Activated naive CD4-positive, alpha-beta T cell treated with anti-CD3 and anti-CD28 coated beads, Interleukin-2, amount 50 U/mL, for 16 hours (primary cell): ENCODE measurements around the gene FNIP2.
"Not testable (repeated sequence)": the region's sequence is repeated elsewhere in the genome, so short reads cannot be mapped to it uniquely, and the experiment has no call there.

Source experiments
- DNase-seq: peaks from one replicate; pipeline ENCODE4 v3.0.0-alpha.2; 2020

Gene FNIP2

GRCh38 chr4:158768555-158769174, at the start of gene FNIP2:
FNIP2 (plus strand) TSS chr4:158769026; CDS start chr4:158769213, 187 bp downstream.
- DNase-seq = peak; percentile 72

DNA sequence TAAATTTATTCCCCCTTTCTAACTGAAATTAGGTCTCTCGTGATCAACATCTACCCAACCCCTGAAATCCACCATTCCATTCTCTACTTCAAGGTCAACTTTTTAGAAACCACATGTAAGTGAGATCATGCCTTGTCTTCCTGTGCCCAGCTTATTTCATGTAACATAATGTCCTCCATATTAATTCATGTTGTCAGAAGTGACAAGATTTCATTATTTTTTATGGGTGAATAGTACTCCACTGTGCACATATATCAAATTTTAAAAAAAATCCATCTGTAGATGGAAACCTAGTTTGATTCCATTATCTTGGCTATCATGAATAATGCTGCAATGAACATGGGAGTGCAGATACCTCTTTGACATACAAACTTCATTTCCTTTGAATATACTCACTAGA, 47.1 kb upstream of the FNIP2 start:
- DNase-seq = no peak

GRCh38 chr4:158722291-158722916, 46.4 kb upstream of the FNIP2 start:
- DNase-seq = no peak

- DNase-seq = peak; percentile 81
These were observed 45.7 kb upstream of the FNIP2 start, which contains the start of gene PPID for GRCh38 chr4:158722917-158723793. PPID (minus strand) TSS chr4:158723396; CDS start chr4:158723288, 108 bp downstream.

DNA sequence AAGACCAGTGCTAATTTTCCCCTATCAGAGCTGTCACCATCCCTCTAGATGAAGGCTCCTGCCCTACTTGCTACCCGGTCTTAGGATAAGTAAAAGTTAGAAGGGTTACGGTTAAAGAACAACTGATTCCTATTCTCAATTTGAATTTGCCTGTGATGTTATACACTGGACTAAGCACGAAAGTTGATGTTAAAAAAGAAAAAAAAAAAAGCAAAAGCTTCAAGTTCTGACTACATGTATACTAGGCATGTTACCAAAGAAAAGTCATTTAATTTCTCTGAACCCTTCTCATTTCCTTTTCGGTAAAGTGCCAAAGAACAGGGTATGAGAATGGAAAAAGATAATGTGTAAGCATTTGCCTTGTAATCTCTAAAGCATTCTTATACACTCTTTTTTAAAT, 44.2 kb upstream of the FNIP2 start:
- DNase-seq = no peak

- DNase-seq = no peak
These were observed 42.2 kb upstream of the FNIP2 start for GRCh38 chr4:158726633-158727032.

DNA sequence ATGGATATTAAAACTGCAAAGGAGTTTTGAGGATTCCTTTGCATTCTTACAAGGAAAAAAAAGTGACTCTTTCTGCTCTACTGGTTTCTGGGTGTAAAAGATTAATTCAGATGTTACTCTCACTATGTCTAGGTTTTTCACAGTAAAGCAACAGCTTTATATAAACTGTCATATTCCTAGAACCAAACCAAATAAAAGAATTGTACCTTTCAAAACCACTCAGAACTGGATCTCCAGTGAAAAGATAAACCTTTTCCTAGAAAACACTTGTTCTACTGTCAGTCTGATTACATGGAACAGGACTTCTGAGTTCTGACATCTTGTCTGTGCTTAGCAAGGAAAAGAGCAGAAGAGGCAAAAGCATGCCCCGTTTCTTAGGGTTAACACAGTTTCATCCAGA, 40.6 kb upstream of the FNIP2 start:
- no peak for DNase-seq

DNA sequence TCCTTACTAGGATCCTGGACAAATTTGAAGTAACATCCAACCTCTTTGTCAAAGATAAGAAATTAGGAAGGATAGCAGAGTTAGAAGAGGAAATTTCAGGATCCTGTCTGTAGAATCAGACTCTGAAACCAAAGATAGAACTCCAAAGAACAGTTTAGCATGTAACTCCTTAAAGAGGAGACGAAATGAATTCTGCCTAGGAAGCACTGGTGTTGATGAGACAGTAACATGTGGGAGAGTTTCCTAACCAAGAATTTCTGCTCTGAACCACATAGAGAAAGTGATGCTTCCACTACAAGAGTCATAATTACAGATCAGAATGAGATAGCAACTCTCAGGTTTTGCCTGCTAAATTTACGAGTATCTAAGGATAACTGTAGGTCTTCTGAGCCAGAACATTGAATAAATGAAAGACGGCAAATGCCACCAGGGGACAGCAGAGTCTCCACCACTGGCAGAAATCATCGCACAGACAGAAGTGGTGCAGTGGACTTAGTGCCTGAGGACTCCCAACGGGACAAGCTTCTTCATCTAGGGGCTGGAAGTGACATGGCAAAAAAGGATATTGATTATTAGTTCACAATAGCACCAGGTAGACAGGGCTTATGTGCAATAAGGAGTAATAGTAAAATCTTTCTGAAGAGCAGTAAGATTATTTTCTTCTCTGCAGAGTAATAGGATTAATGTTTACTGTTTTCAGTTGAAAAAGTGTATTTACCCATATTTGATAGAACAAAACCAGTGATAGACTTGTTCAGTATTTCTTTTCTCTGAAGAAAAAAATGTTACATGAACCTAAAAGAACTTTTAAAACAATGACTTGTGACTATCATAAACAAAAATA, 38.9 kb upstream of the FNIP2 start:
- peak; percentile 40 for DNase-seq

- DNase-seq = no peak
These were observed 30.0 kb upstream of the FNIP2 start for GRCh38 chr4:158738866-158739265.

GRCh38 chr4:158739600-158739999, 29.2 kb upstream of the FNIP2 start:
- DNase-seq = no peak

DNA sequence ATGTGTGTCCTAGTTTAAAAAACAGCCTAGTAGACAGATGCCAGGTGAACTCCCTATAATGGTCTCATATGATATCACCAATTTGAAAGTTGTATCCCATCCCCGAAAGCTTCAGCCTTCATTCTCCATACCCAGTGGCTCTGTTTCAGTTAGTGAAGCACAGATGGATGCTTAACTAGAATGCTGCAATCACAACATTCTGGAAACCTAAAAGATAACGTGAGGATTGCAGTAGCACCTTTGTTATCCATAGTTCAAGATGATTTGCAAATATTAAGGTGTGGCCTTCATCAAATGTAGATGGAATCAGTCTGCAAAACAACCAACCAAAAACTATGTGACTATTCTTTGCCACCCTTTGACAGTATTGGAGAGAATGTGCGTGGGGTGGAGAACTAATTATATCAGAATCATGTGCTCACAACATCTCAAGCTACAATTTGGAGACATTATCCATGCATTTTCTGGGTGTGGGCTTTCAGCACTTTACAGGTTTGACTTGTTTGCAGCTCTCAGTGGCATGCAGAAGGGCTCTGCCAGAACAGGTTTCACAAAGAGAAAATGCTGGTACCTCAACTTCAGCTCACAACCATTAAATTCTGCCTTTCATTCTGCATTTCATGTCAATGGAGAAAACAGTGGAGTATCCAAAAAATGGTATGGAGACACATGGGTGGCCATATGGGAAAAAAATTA, 27.4 kb upstream of the FNIP2 start:
- DNase-seq = no peak

- DNase-seq = not testable (repeated sequence)
These were observed 22.3 kb upstream of the FNIP2 start for GRCh38 chr4:158746537-158746936.

GRCh38 chr4:158750379-158750778, 18.4 kb upstream of the FNIP2 start:
- no peak for DNase-seq

DNA sequence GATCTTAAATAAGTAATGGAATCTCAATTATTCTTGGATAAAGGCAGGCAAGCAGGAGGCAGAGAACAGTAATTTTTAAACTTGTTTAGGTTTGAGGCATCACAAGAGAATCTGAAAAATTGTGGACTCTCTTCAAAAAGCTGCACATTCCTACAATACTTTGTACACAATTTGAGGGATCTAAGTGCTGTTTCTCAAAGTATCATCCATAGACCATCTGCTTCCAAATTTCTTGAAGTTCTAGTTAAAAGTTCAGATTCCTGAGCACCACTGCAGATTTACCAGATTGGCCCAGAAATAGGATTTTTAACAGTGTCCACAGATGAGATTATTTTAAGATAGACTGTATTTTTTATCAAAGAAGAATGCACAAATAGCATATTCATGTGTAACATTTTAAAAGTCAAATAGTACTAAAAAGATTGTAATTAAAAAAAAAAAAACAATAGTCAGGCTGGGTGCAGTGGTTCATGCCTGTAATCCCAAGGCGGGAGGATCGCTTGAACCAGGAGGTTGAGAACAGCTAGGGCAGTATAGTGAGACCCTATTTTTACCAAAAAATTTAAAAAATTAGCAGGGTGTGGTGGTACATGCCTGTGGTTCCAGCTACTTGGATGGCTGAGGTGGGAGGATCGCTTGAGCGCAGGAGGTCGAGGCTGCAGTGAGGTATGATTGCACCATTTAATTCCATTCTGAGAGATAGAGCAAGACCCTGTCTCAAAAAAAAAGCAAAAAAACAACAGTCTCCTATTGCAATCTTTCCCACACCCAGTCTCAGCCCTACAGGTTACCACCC, 14.2 kb upstream of the FNIP2 start:
- DNase-seq = no peak

DNA sequence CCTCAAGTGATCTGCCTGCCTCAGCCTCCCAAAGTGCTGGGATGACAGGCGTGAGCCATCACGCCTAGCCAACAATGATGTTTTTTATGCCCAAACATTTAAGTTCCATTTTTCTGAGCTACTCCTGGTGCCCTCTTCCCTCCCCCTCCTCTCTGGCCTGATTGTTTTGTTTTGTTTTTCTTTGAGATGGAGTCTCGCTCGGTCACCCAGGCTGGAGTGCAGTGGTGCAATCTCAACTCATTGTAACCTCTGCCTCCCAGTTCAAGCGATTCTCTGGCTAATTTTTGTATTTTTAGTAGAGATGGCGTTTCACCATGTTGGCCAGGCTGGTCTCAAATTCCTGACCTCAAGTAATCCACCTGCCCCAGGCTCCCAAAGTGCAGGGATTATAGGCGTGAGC, 13.0 kb upstream of the FNIP2 start:
- DNase-seq = not testable (repeated sequence)

DNA sequence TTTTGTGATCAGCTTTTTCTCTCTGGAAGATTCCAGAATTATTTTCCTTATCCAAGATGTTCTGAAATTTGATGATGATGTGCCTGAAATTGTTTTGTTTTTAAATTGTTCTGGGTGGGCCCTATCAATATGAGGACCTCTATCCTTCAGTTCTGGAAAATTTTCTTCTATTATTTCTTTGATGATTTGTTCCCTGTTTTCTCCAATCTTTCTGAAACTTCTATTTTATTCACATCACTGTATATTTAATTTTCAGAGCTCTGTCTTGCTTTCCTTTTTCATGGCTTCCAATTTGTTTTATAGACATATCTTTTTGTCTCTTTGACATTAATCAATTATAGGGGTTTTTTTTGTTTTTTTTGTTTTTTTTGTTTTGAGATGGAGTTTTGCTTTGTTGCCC, 12.2 kb upstream of the FNIP2 start:
- DNase-seq = no peak

DNA sequence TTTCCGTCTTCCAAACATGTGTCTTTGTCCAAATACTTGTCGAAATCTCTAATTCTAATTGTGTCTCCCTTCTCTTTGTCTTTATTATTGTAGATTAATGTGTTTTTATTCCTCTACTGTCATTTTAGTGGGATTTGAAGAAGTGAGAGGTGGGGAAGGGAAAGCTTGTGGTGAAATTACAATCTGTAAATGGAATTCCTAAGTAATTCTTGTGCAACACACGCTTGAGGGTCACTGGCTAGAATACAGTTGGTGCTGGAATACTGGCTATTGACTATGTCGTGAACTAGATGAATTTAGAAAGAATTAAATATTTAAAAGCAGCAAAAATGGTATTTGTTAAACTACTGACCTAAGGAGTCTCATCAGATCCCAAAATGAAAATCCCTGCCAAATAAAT, 10.7 kb upstream of the FNIP2 start:
- no peak for DNase-seq

DNA sequence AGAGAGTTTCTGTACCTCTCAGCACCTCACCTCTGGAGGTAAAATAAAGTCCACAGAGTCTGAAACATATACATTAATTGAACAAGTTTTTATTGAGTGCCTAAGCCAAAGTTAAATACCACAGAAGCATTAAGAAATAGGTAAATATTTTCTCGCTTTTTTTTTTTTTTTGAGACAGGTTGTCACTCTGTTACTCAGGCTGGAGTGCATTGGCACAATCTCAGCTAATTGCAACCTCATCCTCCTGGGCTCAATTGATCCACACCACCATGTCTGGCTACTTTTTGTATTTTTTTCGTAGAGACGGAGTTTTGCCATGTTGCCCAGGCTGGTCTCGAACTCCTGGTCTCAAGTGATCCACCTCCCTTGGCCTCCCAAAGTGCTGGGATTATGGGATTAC, 10.1 kb upstream of the FNIP2 start:
- no peak for DNase-seq

GRCh38 chr4:158759539-158759938, 9.3 kb upstream of the FNIP2 start:
- DNase-seq = not testable (repeated sequence)

- no peak for DNase-seq
These were observed 8.0 kb upstream of the FNIP2 start for GRCh38 chr4:158760866-158761265.

GRCh38 chr4:158762553-158762952, 6.3 kb upstream of the FNIP2 start:
- DNase-seq = no peak
